Kidney epithelial cell (primary cell): ENCODE results near the gene SEMA5A. TPM values are rescaled to one million over a fixed set of nuclear protein-coding genes. Genes with fewer than 3 reads are reported as not detected.

ENCODE experiments used
- DNase-seq: peaks from one replicate; pipeline ENCODE4 v3.0.0-alpha.2; 2010; ENCODE audit warnings: low read depth
- H3K27me3 ChIP-seq: 2 replicates; pipeline ENCODE4 v1.6.0; 2011; ENCODE audit warnings: low read length; ENCODE audit not compliant: control insufficient read depth, insufficient read depth
- H3K36me3 ChIP-seq: 2 replicates; pipeline ENCODE4 v1.5.1; 2011; ENCODE audit warnings: low read length; ENCODE audit not compliant: control insufficient read depth, insufficient read depth
- H3K4me3 ChIP-seq: 2 replicates; pipeline ENCODE4 v1.5.1; 2011; ENCODE audit warnings: low read depth, mild to moderate bottlenecking, control low read depth, low read length
- CTCF ChIP-seq: IDR thresholded peaks from 2 replicates; pipeline ENCODE4 v1.5.1; 2011; ENCODE audit warnings: mild to moderate bottlenecking, moderate library complexity, low read length, control low read depth, inconsistent platforms; ENCODE audit not compliant: insufficient read depth, poor library complexity, severe bottlenecking
- total RNA-seq: library from RNA; depleted of rRNA; stranded (reverse); fragments of >200 nt; gene quantifications from 2 replicates; pipeline ENCODE4 v1.2.3, GENCODE V29; 2015

The SEMA5A gene
- total RNA-seq, 1 donor from 2014 or later = 4.7 TPM

GRCh38 chr5:9479361-9479760 is 66.5 kb downstream of the SEMA5A start:
- no peaks in the 10 kb centered on the region for H3K36me3 ChIP-seq
- no peak overlapping the region for H3K4me3 ChIP-seq
- DNase-seq = no peak
- H3K27me3 ChIP-seq = no peaks in the 10 kb centered on the region
- TF ChIP-seq CTCF = no peak

- DNase-seq = no peak
Observed at GRCh38 chr5:9477537-9477936, 68.3 kb downstream of the SEMA5A start.

GRCh38 chr5:9474219-9475002 is 71.5 kb downstream of the SEMA5A start:
- Histone ChIP-seq H3K27me3 (no peaks in the 10 kb centered on the region), H3K36me3 (no peaks in the 10 kb centered on the region), H3K4me3 (no peak overlapping the region)
- TF ChIP-seq CTCF = no peak
- DNase-seq = no peak

More at GRCh38 chr5:9477537-9477936, 68.3 kb downstream of the SEMA5A start:
- no peak overlapping the region for H3K4me3 ChIP-seq
- H3K36me3 ChIP-seq = no peaks in the 10 kb centered on the region
- no peaks in the 10 kb centered on the region for H3K27me3 ChIP-seq
- TF ChIP-seq CTCF = no peak

GRCh38 chr5:9473624-9474023 is 72.3 kb downstream of the SEMA5A start:
- H3K36me3 ChIP-seq = no peaks in the 10 kb centered on the region
- no peak for DNase-seq
- H3K27me3 ChIP-seq = no peaks in the 10 kb centered on the region
- no peak overlapping the region for H3K4me3 ChIP-seq
- TF ChIP-seq CTCF = no peak

- DNase-seq = no peak
- Histone ChIP-seq H3K36me3 (no peaks in the 10 kb centered on the region), H3K27me3 (no peaks in the 10 kb centered on the region), H3K4me3 (no peak overlapping the region)
- no peak for TF ChIP-seq CTCF
Observed at GRCh38 chr5:9470410-9470809, 75.5 kb downstream of the SEMA5A start.

- H3K27me3 ChIP-seq = no peaks in the 10 kb centered on the region
- no peak for TF ChIP-seq CTCF
- no peak overlapping the region for H3K4me3 ChIP-seq
- no peaks in the 10 kb centered on the region for H3K36me3 ChIP-seq
- peak; percentile 89 for DNase-seq
Observed at GRCh38 chr5:9468060-9468388, 77.9 kb downstream of the SEMA5A start.
